ENCODE data around the gene CD99. TPM values are rescaled to one million over a fixed set of nuclear protein-coding genes. Genes with fewer than 3 reads are reported as not detected.
"Not testable (repeated sequence)": the region's sequence is repeated elsewhere in the genome, so short reads cannot be mapped to it uniquely, and the experiment has no call there.

Gene CD99
- total and polyA plus RNA-seq, 7 experiments from 2014 or later = 112 to 293 (median 179) TPM

- ChIA-PET CTCF (no interaction called here), POLR2A (no interaction called here)
- intact Hi-C loops (cut with micrococcal nuclease) = no loop called here
- Histone ChIP-seq H3K36me3 (ENCODE audit: control insufficient read depth in 2 of 3, insufficient read depth in 3 of 3, low read length in 3 of 3) (no peaks in the 10 kb centered on the region), H3K4me3 (ENCODE audit: low read length) (no peak overlapping the region), H3K4me1 (ENCODE audit: control insufficient read depth in 2 of 2, insufficient read depth in 2 of 2, low read length in 2 of 2) (no peaks in the 10 kb centered on the region), H3K27me3 (ENCODE audit: control insufficient read depth in 2 of 2, insufficient read depth in 2 of 2, low read length in 2 of 2) (no peaks in the 10 kb centered on the region), H3K9me3 (ENCODE audit: control insufficient read depth in 2 of 3, low read length in 3 of 3) (no peaks in the 10 kb centered on the region), H3K27ac (ENCODE audit: low read depth, low read length) (no peak overlapping the region)
- Mint-ChIP-seq H3K4me3 (no peak overlapping the region), H3K27me3 (peaks cover 0 to 13% (median 0%) of the 10 kb centered on the region in 5 donors), H3K4me1 (peaks cover 0 to 12% (median 7%) of the 10 kb centered on the region in 7 donors), H3K9me3 (peaks cover 0 to 3% (median 0%) of the 10 kb centered on the region in 11 donors), H3K27ac (no peak overlapping the region), H3K36me3 (no peaks in the 10 kb centered on the region)
- DNase-seq (no peak), ATAC-seq (no peak)
Observed at GRCh38 chrX:2761246-2761645, 70.2 kb downstream of the CD99 start.

- DNase-seq; H3K27me3 ChIP-seq (ENCODE audit: control insufficient read depth in 2 of 2, insufficient read depth in 2 of 2, low read length in 2 of 2); H3K4me3 Mint-ChIP-seq; H3K9me3 Mint-ChIP-seq; H3K27me3 Mint-ChIP-seq; CTCF ChIA-PET; H3K27ac ChIP-seq (ENCODE audit: low read depth, low read length); H3K4me1 ChIP-seq (ENCODE audit: control insufficient read depth in 2 of 2, insufficient read depth in 2 of 2, low read length in 2 of 2); intact Hi-C loops (cut with micrococcal nuclease); H3K36me3 Mint-ChIP-seq; POLR2A ChIA-PET; H3K36me3 ChIP-seq (ENCODE audit: control insufficient read depth in 2 of 3, insufficient read depth in 3 of 3, low read length in 3 of 3); H3K27ac Mint-ChIP-seq; ATAC-seq; H3K9me3 ChIP-seq (ENCODE audit: control insufficient read depth in 2 of 3, low read length in 3 of 3); H3K4me3 ChIP-seq (ENCODE audit: low read length); H3K4me1 Mint-ChIP-seq: not testable (repeated sequence)
Observed at GRCh38 chrX:2762671-2763070, 71.6 kb downstream of the CD99 start.

- H3K4me1 Mint-ChIP-seq; intact Hi-C loops (cut with micrococcal nuclease); H3K36me3 Mint-ChIP-seq; ATAC-seq; H3K27ac ChIP-seq (ENCODE audit: low read depth, low read length); H3K4me3 ChIP-seq (ENCODE audit: low read length); H3K4me3 Mint-ChIP-seq; H3K36me3 ChIP-seq (ENCODE audit: control insufficient read depth in 2 of 3, insufficient read depth in 3 of 3, low read length in 3 of 3); POLR2A ChIA-PET; H3K9me3 Mint-ChIP-seq; DNase-seq; H3K27me3 ChIP-seq (ENCODE audit: control insufficient read depth in 2 of 2, insufficient read depth in 2 of 2, low read length in 2 of 2); CTCF ChIA-PET; H3K4me1 ChIP-seq (ENCODE audit: control insufficient read depth in 2 of 2, insufficient read depth in 2 of 2, low read length in 2 of 2); H3K27me3 Mint-ChIP-seq; H3K9me3 ChIP-seq (ENCODE audit: control insufficient read depth in 2 of 3, low read length in 3 of 3): not testable (repeated sequence)
- peak overlapping the region in 1 of 9 donors; percentile 65 for H3K27ac Mint-ChIP-seq
Observed at GRCh38 chrX:2764766-2765548, 73.9 kb downstream of the CD99 start.

GRCh38 chrX:2765549-2765830, 74.4 kb downstream of the CD99 start:
- H3K4me3 ChIP-seq (ENCODE audit: low read length) = no peak overlapping the region
- Mint-ChIP-seq H3K4me1 (peaks cover 0 to 8% (median 7%) of the 10 kb centered on the region in 7 donors), H3K4me3 (no peak overlapping the region), H3K36me3 (peaks cover 0 to 6% (median 0%) of the 10 kb centered on the region in 5 donors), H3K27ac (no peak overlapping the region), H3K9me3 (peaks cover 0 to 8% (median 0%) of the 10 kb centered on the region in 11 donors), H3K27me3 (peaks cover 0 to 13% (median 9%) of the 10 kb centered on the region in 5 donors)
- no peaks in the 10 kb centered on the region for H3K36me3 ChIP-seq (ENCODE audit: control insufficient read depth in 2 of 3, insufficient read depth in 3 of 3, low read length in 3 of 3)
- no peaks in the 10 kb centered on the region for H3K9me3 ChIP-seq (ENCODE audit: control insufficient read depth in 2 of 3, low read length in 3 of 3)
- no peaks in the 10 kb centered on the region for H3K4me1 ChIP-seq (ENCODE audit: control insufficient read depth in 2 of 2, insufficient read depth in 2 of 2, low read length in 2 of 2)
- ATAC-seq = no peak
- H3K27ac ChIP-seq (ENCODE audit: low read depth, low read length) = no peak overlapping the region
- CTCF ChIA-PET = no interaction called here
- intact Hi-C loops (cut with micrococcal nuclease) = no loop called here
- H3K27me3 ChIP-seq (ENCODE audit: control insufficient read depth in 2 of 2, insufficient read depth in 2 of 2, low read length in 2 of 2) = no peaks in the 10 kb centered on the region
- DNase-seq = no peak
- POLR2A ChIA-PET = no interaction called here

GRCh38 chrX:2766906-2767305, 75.8 kb downstream of the CD99 start:
- Mint-ChIP-seq H3K27ac (no peak overlapping the region), H3K4me3 (no peak overlapping the region), H3K27me3 (peaks cover 0 to 22% (median 16%) of the 10 kb centered on the region in 5 donors), H3K4me1 (peaks cover 0 to 8% (median 7%) of the 10 kb centered on the region in 7 donors), H3K36me3 (peaks cover 0 to 13% (median 0%) of the 10 kb centered on the region in 5 donors), H3K9me3 (peaks cover 0 to 8% (median 1%) of the 10 kb centered on the region in 11 donors)
- CTCF ChIA-PET = no interaction called here
- ATAC-seq (no peak), DNase-seq (no peak)
- Histone ChIP-seq H3K27ac (ENCODE audit: low read depth, low read length) (no peak overlapping the region), H3K4me1 (ENCODE audit: control insufficient read depth in 2 of 2, insufficient read depth in 2 of 2, low read length in 2 of 2) (no peaks in the 10 kb centered on the region), H3K27me3 (ENCODE audit: control insufficient read depth in 2 of 2, insufficient read depth in 2 of 2, low read length in 2 of 2) (no peaks in the 10 kb centered on the region), H3K36me3 (ENCODE audit: control insufficient read depth in 2 of 3, insufficient read depth in 3 of 3, low read length in 3 of 3) (no peaks in the 10 kb centered on the region), H3K4me3 (ENCODE audit: low read length) (no peak overlapping the region), H3K9me3 (ENCODE audit: control insufficient read depth in 2 of 3, low read length in 3 of 3) (no peaks in the 10 kb centered on the region)
- intact Hi-C loops (cut with micrococcal nuclease) = no loop called here
- POLR2A ChIA-PET = no interaction called here

GRCh38 chrX:2767631-2768455, 76.7 kb downstream of the CD99 start:
- Histone ChIP-seq H3K9me3 (ENCODE audit: control insufficient read depth in 2 of 3, low read length in 3 of 3) (no peaks in the 10 kb centered on the region), H3K4me3 (ENCODE audit: low read length) (no peak overlapping the region), H3K4me1 (ENCODE audit: control insufficient read depth in 2 of 2, insufficient read depth in 2 of 2, low read length in 2 of 2) (no peaks in the 10 kb centered on the region), H3K27me3 (ENCODE audit: control insufficient read depth in 2 of 2, insufficient read depth in 2 of 2, low read length in 2 of 2) (no peaks in the 10 kb centered on the region), H3K36me3 (ENCODE audit: control insufficient read depth in 2 of 3, insufficient read depth in 3 of 3, low read length in 3 of 3) (no peaks in the 10 kb centered on the region), H3K27ac (ENCODE audit: low read depth, low read length) (no peak overlapping the region)
- Mint-ChIP-seq H3K36me3 (peaks cover 0 to 13% (median 0%) of the 10 kb centered on the region in 5 donors), H3K9me3 (peaks cover 0 to 8% (median 1%) of the 10 kb centered on the region in 11 donors), H3K27me3 (peaks cover 0 to 27% (median 22%) of the 10 kb centered on the region in 5 donors), H3K27ac (no peak overlapping the region), H3K4me1 (peaks cover 0 to 8% (median 7%) of the 10 kb centered on the region in 7 donors), H3K4me3 (no peak overlapping the region)
- CTCF ChIA-PET = no interaction called here
- intact Hi-C loops (cut with micrococcal nuclease) = no loop called here
- DNase-seq (no peak), ATAC-seq (no peak)
- POLR2A ChIA-PET = no interaction called here

All from naive thymus-derived CD4-positive, alpha-beta T cell (primary cell).